Kidney epithelial cell (primary cell): Measurements from ENCODE around the gene HSD17B4. TPM values are rescaled to one million over a fixed set of nuclear protein-coding genes. Genes with fewer than 3 reads are reported as not detected.
"Not testable (repeated sequence)": the region's sequence is repeated elsewhere in the genome, so short reads cannot be mapped to it uniquely, and the experiment has no call there.

Source experiments
- DNase-seq: peaks from one replicate; pipeline ENCODE4 v3.0.0-alpha.2; 2010; ENCODE audit warnings: low read depth
- H3K27me3 ChIP-seq: 2 replicates; pipeline ENCODE4 v1.6.0; 2011; ENCODE audit warnings: low read length; ENCODE audit not compliant: control insufficient read depth, insufficient read depth
- H3K36me3 ChIP-seq: 2 replicates; pipeline ENCODE4 v1.5.1; 2011; ENCODE audit warnings: low read length; ENCODE audit not compliant: control insufficient read depth, insufficient read depth
- H3K4me3 ChIP-seq: 2 replicates; pipeline ENCODE4 v1.5.1; 2011; ENCODE audit warnings: low read depth, mild to moderate bottlenecking, control low read depth, low read length
- CTCF ChIP-seq: IDR thresholded peaks from 2 replicates; pipeline ENCODE4 v1.5.1; 2011; ENCODE audit warnings: mild to moderate bottlenecking, moderate library complexity, low read length, control low read depth, inconsistent platforms; ENCODE audit not compliant: insufficient read depth, poor library complexity, severe bottlenecking
- total RNA-seq: library from RNA; depleted of rRNA; stranded (reverse); fragments of >200 nt; gene quantifications from 2 replicates; pipeline ENCODE4 v1.2.3, GENCODE V29; 2015

Gene HSD17B4
- total RNA-seq, 1 donor from 2014 or later, result 74.0 TPM

- no peak for TF ChIP-seq CTCF
- no peaks in the 10 kb centered on the region for H3K27me3 ChIP-seq
- no peak overlapping the region for H3K4me3 ChIP-seq
- no peaks in the 10 kb centered on the region for H3K36me3 ChIP-seq
- no peak for DNase-seq
These were observed 49.4 kb downstream of the HSD17B4 start for GRCh38 chr5:119501671-119502179.

GRCh38 chr5:119503939-119504338, 51.6 kb downstream of the HSD17B4 start:
- not testable (repeated sequence) for H3K27me3 ChIP-seq, DNase-seq, H3K36me3 ChIP-seq, H3K4me3 ChIP-seq

- Histone ChIP-seq H3K27me3 (no peaks in the 10 kb centered on the region), H3K4me3 (no peak overlapping the region), H3K36me3 (no peaks in the 10 kb centered on the region)
- TF ChIP-seq CTCF, result no peak
- no peak for DNase-seq
These were observed 60.0 kb downstream of the HSD17B4 start for GRCh38 chr5:119512277-119512676.

- DNase-seq, result no peak
- Histone ChIP-seq H3K27me3 (no peaks in the 10 kb centered on the region), H3K4me3 (no peak overlapping the region), H3K36me3 (no peaks in the 10 kb centered on the region)
- no peak for TF ChIP-seq CTCF
These were observed 62.9 kb downstream of the HSD17B4 start for GRCh38 chr5:119515192-119515591.

- not testable (repeated sequence) for H3K36me3 ChIP-seq, DNase-seq, H3K27me3 ChIP-seq, H3K4me3 ChIP-seq
These were observed 64.8 kb downstream of the HSD17B4 start for GRCh38 chr5:119517115-119517514.

- DNase-seq, result no peak
These were observed 68.9 kb downstream of the HSD17B4 start for GRCh38 chr5:119521232-119521631.

More at GRCh38 chr5:119521232-119521631, 68.9 kb downstream of the HSD17B4 start:
- Histone ChIP-seq H3K4me3 (no peak overlapping the region), H3K27me3 (no peaks in the 10 kb centered on the region), H3K36me3 (no peaks in the 10 kb centered on the region)
- no peak for TF ChIP-seq CTCF
